ENCODE data around the gene HARS2. TPM values are rescaled to one million over a fixed set of nuclear protein-coding genes. Genes with fewer than 3 reads are reported as not detected.

Gene HARS2
- total RNA-seq, 1 experiment from 2014 or later = 20.5 TPM

- H3K27ac Mint-ChIP-seq = no peak overlapping the region
- H3K4me3 Mint-ChIP-seq = no peak overlapping the region
- no CpG with 5 or more reads among the region's 1 CpG for WGBS (ENCODE audit: extremely low coverage, insufficient read length, low lambda C conversion rate)
- H2BK15ac ChIP-seq (ENCODE audit: low read depth, low read length) = no peak overlapping the region
- H3K27me3 ChIP-seq (ENCODE audit: insufficient read depth, low read length) = no peaks in the 10 kb centered on the region
- peaks cover 10% of the 10 kb centered on the region for H3K27me3 Mint-ChIP-seq (ENCODE audit: low read depth)
- no peaks in the 10 kb centered on the region for H3K9me3 ChIP-seq (ENCODE audit: control insufficient read depth, low read depth, low read length)
- H4K20me1 ChIP-seq (ENCODE audit: control insufficient read depth, insufficient read depth, insufficient read length) = no peaks in the 10 kb centered on the region
- no peaks in the 10 kb centered on the region for H3K36me3 Mint-ChIP-seq (ENCODE audit: insufficient read depth in 1 of 3, low read depth in 3 of 3)
- H2AK5ac ChIP-seq (ENCODE audit: insufficient read length, low read length) = no peak overlapping the region
- no peak overlapping the region for H3K23ac ChIP-seq (ENCODE audit: insufficient read length, low read depth, low read length)
- no peak overlapping the region for H3K4ac ChIP-seq (ENCODE audit: low read depth, low read length)
- H3K14ac ChIP-seq (ENCODE audit: insufficient read depth, low read length) = no peak overlapping the region
- H3K4me1 Mint-ChIP-seq = no peaks in the 10 kb centered on the region
- no peak overlapping the region for H4K8ac ChIP-seq (replicated peaks; ENCODE audit: insufficient read length, low read depth, low read length)
- H3K4me2 ChIP-seq (ENCODE audit: insufficient read depth, insufficient read length, low read length) = no peak overlapping the region
- H3K23me2 ChIP-seq (ENCODE audit: insufficient read length, low read depth, low read length, poor library complexity, severe bottlenecking) = no peaks in the 10 kb centered on the region
- TF ChIP-seq, protein P1, sequence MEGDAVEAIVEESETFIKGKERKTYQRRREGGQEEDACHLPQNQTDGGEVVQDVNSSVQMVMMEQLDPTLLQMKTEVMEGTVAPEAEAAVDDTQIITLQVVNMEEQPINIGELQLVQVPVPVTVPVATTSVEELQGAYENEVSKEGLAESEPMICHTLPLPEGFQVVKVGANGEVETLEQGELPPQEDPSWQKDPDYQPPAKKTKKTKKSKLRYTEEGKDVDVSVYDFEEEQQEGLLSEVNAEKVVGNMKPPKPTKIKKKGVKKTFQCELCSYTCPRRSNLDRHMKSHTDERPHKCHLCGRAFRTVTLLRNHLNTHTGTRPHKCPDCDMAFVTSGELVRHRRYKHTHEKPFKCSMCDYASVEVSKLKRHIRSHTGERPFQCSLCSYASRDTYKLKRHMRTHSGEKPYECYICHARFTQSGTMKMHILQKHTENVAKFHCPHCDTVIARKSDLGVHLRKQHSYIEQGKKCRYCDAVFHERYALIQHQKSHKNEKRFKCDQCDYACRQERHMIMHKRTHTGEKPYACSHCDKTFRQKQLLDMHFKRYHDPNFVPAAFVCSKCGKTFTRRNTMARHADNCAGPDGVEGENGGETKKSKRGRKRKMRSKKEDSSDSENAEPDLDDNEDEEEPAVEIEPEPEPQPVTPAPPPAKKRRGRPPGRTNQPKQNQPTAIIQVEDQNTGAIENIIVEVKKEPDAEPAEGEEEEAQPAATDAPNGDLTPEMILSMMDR (conservative IDR thresholded peaks at IDR 0.05) = no peak
- H3K18ac ChIP-seq (ENCODE audit: insufficient read length, low read depth, low read length) = no peak overlapping the region
- H2AFZ ChIP-seq (ENCODE audit: low read length) = no peak overlapping the region
- H3K4me1 ChIP-seq (ENCODE audit: insufficient read depth, low read length) = no peaks in the 10 kb centered on the region
- no peak overlapping the region for H2BK5ac ChIP-seq (ENCODE audit: insufficient read length, low read length)
- no peak overlapping the region for H3K27ac ChIP-seq (ENCODE audit: insufficient read length, low read depth, low read length)
- no peak overlapping the region for H3T11ph ChIP-seq (ENCODE audit: low read length)
- no peak overlapping the region for H2BK12ac ChIP-seq (ENCODE audit: insufficient read length, low read depth, low read length)
- H3K56ac ChIP-seq (ENCODE audit: insufficient read length, low read depth, low read length) = no peak overlapping the region
- no peak overlapping the region for H3K9ac ChIP-seq (ENCODE audit: extremely low read depth, insufficient read length, low read length)
- peaks cover 36 to 43% of the 10 kb centered on the region in 2 experiments for H3K9me3 Mint-ChIP-seq
- H3K79me2 ChIP-seq (ENCODE audit: insufficient read depth, low read length) = no peaks in the 10 kb centered on the region
- H4K5ac ChIP-seq (ENCODE audit: insufficient read length, low read depth, low read length) = no peak overlapping the region
- no peak overlapping the region for H4K91ac ChIP-seq (ENCODE audit: insufficient read length, low read depth, low read length)
- no peak for DNase-seq
- no peak overlapping the region for H2BK20ac ChIP-seq (ENCODE audit: low read depth, low read length, poor library complexity, severe bottlenecking)
- no peaks in the 10 kb centered on the region for H3K79me1 ChIP-seq (ENCODE audit: insufficient read depth, low read depth, low read length, poor library complexity, severe bottlenecking)
- no peak overlapping the region for H2BK120ac ChIP-seq (ENCODE audit: low read depth, low read length, poor library complexity, severe bottlenecking)
These were observed 46.2 kb downstream of the HARS2 start for GRCh38 chr5:140737486-140737885.

Data from H9 (cell line).